HG02571 (cell line): ENCODE data around the gene VPS37B.

Experiments used
- ATAC-seq: cut with Tn5 transposase; IDR thresholded peaks from one replicate; pipeline ENCODE4 v1.9.1; 2021; ENCODE audit warnings: mild to moderate bottlenecking, moderate library complexity; ENCODE audit not compliant: unreplicated experiment

VPS37B gene

DNA sequence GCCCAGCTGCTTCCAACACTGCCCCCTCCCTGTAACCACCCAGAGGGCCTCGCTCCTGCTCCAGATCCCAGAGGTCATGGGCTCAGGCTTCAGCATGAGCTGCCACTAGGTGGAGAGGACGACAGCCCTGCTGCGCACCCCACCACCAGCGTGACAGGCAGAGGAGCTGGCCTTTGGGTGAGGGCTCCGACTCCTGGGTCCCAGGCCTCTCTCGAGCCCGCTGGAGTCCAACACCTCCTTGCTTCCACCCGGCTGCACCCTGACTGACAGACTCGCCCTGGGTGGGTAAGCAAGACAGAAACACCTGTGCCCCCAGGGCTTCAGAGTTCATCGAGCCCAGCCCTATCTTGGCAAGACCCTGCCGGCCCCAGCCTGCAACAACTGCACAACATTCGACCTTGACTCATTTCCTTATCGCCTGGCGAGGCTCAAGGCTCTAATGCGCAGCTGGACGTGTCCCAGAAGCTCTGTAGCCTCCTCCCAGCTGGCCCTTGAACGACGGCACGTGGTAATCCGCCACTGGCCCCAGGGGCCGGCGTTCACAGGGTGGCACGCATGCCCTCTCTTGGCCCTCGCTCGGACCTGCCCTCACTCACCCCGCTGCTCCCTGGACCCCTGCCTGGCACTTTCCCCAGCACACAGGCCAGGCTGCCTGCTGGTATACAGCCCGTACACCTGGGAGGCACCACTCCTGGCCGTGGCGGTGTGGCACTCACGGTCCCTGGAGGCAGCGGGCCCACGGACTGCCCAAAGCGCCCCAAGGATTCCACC is 28.0 kb downstream of the VPS37B start:
- no peak for ATAC-seq

DNA sequence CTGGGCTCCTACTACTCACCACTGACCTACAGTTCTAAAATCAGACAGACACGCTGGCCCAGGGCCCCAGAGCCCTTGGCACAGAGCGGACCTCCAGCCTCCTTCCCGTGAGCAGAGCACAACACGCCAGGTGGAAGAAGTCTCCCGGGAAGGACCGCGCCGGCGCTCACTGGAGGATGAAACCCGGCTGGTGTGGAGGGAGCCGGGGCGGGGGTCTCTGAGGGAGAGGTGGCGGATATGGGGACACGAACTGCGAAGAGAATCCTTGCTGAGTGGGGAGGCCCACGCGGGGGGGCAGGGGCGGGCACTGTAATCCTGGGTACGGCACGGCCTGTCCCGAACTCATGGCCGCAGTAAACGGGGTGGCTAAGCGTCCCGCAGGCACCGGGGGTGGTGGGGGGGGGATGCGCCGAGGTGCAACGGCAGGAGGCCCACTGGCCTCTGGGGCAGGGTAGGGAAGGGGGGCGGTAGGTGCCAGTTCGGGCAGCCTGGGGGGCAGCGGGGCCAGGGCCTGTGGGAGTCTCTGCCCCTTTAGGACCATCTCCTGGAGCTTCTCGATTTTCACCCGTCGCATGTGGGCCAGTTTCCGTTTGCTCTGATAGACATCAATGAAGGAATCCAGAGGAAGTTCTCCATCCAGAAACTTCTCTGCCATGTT is 28.8 kb downstream of the VPS37B start:
- ATAC-seq, result no peak

DNA sequence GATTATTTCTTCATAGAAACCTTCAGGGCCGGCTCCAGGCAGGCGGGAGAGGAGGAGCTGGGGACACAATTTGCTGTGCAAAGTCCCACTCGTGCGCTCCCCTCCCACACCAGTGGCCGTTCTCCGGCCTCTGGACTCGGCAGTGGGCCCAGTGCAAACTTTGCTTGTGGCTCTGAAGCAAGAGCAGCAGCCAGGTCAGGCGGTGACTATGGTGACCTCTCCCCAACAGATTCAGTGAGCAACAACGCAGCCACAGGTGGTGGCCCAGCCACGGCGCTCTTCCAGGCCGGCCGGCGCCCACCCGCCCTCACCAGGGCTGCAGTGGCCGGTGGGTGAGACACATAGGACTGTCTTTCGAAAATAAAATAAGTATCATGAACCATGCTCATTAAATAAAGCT is 29.5 kb downstream of the VPS37B start:
- ATAC-seq, result no peak

DNA sequence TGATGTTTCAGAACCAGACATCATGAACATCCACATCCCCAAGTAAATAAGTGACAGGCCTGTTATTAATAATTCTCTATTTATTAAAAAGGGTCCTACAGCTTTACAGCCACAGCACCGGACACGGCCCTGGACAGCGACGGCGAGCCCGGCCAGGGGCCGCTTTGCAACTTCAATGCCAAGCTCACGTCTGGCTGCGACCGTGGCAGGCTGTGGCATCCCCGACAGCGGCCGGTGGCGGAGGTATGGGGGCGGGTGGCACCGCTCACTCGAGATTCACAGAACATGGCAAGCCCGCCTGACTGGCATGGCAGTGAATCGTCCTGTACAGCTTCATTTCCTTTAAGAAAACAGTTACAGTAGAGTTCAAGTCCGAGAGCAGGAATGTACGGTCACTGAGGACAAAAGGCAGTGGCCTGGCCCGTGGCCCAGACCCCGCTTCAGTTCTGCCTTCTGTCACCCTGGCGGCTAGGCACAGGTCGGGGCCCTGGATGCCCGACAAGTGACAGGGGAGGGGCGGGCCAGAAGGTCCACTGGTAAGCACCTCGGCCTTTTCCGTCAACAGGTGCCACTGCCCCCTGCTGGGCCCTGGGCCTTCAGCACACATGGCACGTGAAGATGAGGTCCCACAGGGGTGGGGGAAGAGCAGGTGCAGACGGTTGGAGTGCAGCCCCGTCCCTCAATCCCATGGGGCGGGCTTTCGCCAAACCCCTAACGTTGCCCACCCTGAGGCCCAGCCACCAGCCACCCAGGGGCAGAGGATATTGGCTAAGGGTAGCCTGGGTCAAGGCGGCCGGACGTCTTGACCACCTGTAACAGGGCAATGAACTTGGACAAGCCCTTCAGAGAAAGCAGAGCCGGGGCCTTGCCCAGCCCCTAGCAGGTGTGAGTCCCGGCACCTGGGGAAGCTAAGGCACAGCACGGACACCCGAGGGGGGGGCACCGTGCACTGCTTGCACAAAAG is 30.4 kb downstream of the VPS37B start:
- no peak for ATAC-seq

DNA sequence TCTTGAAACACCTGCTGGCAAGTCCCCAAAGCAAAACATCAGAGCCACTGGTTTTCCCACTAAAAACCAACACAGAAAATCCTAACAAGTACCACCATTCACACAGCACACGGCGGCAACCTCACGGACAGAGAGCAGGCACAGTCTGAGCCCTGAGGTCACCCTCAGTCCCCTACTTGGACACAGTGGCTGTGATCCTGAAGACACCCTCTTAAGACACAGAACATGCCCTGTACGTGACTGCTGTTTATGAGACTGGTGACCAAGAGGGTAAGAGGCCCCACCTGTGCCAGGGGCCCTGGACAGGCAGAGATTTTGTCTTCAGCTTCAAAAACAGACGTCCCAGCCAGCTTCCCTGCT is 31.1 kb downstream of the VPS37B start:
- ATAC-seq, result no peak

DNA sequence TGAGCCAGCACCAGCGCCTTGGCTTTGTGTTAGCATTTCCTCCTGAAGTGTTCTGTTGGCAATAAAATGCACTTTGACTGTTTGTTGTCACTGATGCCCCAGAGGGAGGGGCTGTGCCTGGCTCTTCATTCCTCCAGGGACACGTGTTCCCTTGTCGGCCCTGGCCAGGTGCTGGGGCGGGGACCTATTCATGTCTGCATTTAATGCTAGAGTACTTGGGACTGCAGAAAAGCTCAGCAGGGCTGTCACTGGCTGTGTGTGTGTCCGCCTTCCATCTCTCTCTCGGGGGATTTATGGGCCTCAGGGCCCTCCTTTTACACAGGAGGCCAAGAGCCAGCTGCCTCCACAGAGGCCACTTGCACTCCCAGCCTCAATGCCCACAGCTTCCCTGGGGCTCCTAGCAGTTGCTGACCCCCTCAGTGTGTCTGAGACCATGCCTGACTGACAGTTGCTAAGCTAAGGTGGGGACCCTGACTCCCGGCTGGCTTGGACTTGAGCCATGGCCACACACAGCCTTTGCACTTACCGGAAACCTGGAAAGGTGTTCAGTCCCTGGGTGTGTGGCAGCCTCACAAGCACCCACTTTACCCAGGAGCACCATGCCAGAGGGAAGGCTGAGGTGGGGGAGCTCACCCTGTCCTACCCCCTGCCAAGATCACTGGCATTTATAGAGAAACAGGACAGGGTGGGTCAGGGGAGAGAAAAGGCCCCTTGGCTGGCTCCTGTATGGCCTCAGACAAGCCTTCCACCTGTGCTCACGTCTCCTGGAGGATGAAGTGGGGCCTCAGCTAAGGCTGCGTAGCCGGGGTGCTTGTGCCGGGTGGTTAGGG is 32.8 kb downstream of the VPS37B start:
- ATAC-seq, result no peak

DNA sequence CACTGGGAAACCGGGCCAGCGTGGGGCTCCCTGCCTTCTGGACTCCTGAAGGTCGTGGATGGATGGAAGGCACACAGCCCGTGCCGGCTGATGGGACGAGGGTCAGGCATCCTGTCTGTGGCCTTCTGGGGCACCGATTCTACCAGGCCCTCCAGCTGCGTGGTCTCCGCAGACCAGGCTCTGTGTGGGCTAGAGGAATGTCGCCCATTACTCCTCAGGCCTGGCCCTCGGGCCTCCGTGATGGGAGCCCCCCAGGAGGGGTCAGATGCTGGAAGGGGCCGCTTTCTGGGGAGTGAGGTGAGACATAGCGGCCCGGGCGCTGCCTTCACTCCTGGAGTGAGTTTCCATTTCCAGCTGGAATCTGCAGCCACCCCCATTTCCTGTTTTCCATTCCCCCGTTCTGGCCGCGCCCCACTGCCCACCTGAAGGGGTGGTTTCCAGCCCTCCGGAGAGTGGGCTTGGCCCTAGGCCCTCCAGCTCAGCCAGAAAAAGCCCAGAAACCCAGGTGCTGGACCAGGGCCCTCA is 33.8 kb downstream of the VPS37B start:
- no peak for ATAC-seq

DNA sequence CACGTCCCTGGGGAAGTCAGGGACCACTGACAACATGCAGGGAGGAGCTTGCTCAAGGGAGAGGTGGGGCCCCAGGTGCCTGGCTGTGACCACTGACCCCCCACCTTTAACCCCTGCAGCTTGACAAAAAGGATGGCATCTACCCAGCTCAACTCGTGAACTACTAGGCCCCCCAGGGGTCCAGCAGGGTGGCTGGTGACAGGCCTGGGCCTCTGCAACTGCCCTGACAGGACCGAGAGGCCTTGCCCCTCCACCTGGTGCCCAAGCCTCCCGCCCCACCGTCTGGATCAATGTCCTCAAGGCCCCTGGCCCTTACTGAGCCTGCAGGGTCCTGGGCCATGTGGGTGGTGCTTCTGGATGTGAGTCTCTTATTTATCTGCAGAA is 34.3 kb downstream of the VPS37B start:
- ATAC-seq, result no peak

DNA sequence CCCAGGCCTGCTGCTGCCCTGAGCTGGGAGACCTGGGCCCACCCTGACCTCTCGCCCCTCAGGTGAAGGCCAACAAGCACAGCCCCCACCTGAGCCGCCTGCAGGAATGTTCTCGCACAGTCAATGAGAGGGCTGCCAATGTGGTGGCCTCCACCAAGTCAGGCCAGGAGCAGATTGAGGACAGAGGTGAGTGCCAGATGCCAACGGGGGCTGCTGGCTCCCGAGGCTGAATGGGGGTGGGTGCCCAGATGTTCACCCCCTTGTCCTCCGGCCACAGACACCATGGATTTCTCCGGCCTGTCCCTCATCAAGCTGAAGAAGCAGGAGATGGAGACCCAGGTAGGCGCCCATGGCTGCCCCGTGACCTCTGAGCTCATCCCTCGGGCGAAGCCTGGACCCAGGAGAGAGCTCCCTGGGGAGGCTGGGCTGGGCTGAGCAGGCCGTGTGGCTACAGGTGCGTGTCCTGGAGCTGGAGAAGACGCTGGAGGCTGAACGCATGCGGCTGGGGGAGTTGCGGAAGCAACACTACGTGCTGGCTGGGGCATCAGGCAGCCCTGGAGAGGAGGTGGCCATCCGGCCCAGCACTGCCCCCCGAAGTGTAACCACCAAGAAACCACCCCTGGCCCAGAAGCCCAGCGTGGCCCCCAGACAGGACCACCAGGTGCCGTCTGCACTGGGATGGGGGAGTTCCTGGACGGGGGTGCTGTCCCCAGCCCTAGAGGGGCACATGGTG is 34.9 kb downstream of the VPS37B start:
- no peak for ATAC-seq

DNA sequence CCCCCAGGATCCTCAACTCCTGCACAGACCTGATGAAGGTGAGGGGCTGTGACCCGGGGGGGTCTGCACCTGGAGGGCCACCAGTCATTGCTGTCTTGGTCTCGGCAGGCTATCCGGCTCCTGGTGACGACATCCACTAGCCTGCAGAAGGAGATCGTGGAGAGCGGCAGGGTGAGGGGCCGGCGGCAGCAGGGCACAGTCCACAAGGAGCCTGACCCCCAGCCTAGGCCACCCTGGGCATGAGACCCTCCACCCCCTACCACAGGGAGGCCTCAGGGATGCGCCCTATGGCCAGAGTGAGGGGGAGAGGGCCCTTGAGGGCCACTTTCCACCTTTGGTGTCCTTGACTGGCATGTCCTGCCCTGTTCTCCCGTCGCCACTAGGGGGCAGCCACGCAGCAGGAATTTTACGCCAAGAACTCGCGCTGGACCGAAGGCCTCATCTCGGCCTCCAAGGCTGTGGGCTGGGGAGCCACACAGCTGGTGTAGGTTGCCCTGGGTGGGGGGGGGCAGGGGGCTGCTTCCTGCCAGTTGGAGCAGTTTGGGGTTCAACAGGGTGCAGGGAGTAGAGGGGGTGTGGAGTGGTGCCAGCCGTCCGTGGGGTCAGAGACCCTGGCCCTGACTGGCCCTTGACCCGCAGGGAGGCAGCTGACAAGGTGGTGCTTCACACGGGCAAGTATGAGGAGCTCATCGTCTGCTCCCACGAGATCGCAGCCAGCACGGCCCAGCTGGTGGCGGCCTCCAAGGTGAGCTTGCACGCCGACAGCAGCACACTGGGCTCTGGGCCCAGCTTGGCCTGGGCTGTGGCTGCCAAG is 35.7 kb downstream of the VPS37B start:
- no peak for ATAC-seq

DNA sequence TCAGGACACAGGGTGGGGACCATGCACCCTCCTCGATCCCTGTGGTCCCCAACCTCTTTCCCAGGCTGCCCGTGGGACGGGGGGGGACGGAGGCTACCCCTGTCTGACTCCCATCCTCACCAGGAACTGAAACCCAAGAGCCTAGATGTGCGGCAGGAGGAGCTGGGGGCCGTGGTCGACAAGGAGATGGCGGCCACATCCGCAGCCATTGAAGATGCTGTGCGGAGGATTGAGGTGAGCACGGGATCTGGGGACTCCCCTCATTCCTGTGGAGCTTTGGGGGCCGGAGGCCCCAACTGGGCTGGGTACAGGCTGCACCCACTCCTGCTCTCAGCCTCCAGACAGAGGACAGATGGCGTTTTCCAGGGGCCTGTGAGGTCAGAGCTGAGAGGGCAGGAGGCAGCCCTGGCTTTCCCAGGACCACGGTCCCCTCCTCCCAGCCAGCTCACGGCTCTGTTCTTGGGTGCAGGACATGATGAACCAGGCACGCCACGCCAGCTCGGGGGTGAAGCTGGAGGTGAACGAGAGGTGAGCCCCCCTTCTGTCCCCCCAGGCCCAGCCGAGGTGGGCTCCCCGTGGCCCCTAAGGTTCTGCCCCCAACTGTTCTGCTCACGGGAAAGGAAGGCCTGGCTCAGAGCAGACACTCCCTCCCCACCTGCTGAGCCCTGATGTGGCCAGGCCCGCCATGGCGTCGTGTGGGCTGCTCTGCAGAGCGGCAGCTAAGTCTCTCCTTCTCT is 36.5 kb downstream of the VPS37B start:
- ATAC-seq, result no peak

DNA sequence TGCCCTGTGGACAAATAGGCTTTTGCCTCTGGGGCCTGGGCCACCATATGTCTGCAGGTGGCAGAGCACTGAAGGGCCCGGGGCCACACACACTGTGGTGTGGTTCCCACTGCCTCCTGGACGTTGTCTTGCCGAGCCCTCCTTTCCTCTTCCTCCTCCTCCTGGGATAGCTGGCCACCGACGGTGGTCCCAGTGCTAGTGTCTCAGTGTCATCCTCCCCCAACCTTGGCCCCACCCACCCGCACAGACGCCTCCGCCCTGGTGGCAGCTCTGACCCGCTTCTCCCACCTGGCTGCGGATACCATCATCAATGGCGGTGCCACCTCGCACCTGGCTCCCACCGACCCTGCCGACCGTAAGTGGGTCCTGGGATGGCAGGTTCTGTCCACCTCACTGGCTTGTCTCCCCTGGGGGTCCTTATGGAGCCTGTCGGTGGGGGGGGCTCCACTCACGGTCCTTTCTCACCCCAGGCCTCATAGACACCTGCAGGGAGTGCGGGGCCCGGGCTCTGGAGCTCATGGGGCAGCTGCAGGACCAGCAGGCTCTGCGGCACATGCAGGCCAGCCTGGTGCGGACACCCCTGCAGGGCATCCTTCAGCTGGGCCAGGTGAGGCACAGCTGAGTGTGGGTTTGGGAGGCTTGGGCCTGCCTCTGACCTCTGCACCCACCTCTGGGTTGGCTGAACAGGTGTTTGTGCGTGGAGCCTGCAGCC is 37.2 kb downstream of the VPS37B start:
- ATAC-seq, result no peak

DNA sequence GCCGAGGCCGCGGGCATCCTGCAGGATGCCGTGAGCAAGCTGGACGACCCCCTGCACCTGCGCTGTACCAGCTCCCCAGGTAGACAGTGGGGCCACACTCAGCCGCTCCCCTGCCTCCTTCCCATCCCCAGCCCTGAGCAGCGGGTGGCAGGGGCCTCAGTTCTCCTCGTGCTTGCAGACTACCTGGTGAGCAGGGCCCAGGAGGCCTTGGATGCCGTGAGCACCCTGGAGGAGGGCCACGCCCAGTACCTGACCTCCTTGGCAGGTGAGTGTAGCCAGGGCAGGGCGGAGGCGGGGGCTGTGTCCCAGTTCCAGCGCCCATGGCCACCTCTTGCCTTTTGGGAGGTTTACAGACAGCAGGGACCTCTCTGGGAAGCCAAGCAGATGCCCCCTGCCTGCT is 37.8 kb downstream of the VPS37B start:
- no peak for ATAC-seq

DNA sequence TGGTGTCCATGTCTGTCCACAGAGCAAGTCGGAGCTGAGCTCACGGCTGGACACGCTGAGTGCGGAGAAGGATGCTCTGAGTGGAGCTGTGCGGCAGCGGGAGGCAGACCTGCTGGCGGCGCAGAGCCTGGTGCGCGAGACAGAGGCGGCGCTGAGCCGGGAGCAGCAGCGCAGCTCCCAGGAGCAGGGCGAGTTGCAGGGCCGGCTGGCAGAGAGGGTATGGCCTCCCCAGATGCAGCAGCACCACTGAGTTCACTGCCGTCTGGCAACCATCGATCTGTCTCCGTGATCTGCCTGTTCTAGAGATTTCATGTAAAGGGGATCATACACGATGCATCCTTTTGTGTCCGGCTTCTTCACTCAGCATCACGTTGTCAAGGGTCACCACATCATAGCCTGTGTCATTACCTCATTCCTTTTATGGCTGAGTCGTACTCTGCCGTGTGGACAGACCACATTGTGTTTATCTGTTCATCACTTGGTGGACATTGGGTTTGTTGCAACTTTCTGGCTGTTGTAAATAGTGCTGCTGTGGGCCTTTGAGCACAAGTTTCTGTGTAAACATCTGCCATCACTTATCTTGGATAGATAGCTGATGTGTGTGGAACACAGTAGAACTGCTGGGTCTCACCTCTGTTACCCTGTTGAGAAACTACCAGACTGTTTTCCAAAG is 38.8 kb downstream of the VPS37B start:
- no peak for ATAC-seq

DNA sequence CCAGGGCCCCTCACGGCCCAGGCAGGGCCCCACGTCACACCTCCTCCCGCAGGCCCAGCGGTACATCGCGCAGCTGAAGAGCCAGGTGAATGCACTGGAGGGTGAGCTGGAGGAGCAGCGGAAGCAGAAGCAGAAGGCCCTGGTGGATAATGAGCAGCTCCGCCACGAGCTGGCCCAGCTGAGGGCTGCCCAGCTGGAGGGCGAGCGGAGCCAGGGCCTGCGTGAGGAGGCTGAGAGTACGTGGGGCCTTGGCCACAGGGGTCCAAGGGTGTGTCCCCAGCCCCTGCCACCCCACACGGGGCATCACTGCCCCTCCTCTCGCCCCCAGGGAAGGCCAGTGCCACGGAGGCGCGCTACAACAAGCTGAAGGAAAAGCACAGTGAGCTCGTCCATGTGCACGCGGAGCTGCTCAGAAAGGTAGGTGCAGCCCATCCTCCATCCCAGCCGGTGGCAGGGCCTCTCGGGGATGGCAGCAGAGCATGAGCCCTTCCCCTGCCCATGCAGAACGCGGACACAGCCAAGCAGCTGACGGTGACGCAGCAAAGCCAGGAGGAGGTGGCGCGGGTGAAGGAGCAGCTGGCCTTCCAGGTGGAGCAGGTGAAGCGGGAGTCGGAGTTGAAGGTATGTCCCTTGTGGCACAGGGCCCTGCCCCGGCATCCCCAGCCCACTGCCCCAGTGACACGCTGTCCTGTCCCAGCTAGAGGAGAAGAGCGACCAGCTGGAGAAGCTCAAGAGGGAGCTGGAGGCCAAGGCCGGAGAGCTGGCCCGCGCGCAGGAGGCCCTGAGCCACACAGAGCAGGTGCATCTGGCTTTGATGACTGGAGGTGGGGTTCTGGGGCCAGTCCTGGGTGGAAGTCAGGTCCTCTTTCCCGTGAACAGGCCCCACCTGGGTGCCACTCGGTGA is 39.7 kb downstream of the VPS37B start:
- ATAC-seq, result no peak
